Smooth muscle cell (in vitro differentiated cells): Measurements from ENCODE around the gene KDR. TPM values are rescaled to one million over a fixed set of nuclear protein-coding genes. Genes with fewer than 3 reads are reported as not detected.

Experiments used
- DNase-seq: peaks from one replicate; lab custom pipeline; 2025; ENCODE audit not compliant: unreplicated experiment; lab: John Stamatoyannopoulos, UW
- H2AFZ ChIP-seq: fragments of 200-600 bp; sonication (generic); 2 replicates; pipeline ENCODE4 v1.6.0; 2016; ENCODE audit warnings: antibody characterized with exemption, low read depth, mild to moderate bottlenecking
- H3F3A ChIP-seq: fragments of 200-600 bp; sonication (generic); 2 replicates; pipeline ENCODE4 v1.6.0; 2017; ENCODE audit warnings: antibody characterized with exemption, low read depth
- H3K27ac ChIP-seq: fragments of 200-600 bp; sonication (generic); 2 replicates; pipeline ENCODE4 v1.5.1; 2016; ENCODE audit warnings: low read depth, mild to moderate bottlenecking
- H3K27me3 ChIP-seq: fragments of 200-600 bp; sonication (generic); 2 replicates; pipeline ENCODE4 v1.6.1; 2016; ENCODE audit warnings: low read depth, mild to moderate bottlenecking
- H3K36me3 ChIP-seq: fragments of 200-600 bp; sonication (generic); 2 replicates; pipeline ENCODE4 v1.5.1; 2016; ENCODE audit warnings: low read depth
- H3K4me1 ChIP-seq: fragments of 200-600 bp; sonication (generic); 2 replicates; pipeline ENCODE4 v1.5.1; 2016; ENCODE audit warnings: low read depth
- H3K4me2 ChIP-seq: fragments of 200-600 bp; sonication (generic); 2 replicates; pipeline ENCODE4 v1.6.0; 2016; ENCODE audit warnings: mild to moderate bottlenecking
- H3K4me3 ChIP-seq: fragments of 200-600 bp; sonication (generic); 2 replicates; pipeline ENCODE4 v1.5.1; 2016; ENCODE audit warnings: mild to moderate bottlenecking
- H3K79me2 ChIP-seq: fragments of 200-600 bp; sonication (generic); 2 replicates; pipeline ENCODE4 v1.6.0; 2016; ENCODE audit warnings: low read depth, mild to moderate bottlenecking
- H3K9ac ChIP-seq: fragments of 200-600 bp; sonication (generic); 2 replicates; pipeline ENCODE4 v1.6.0; 2016; ENCODE audit warnings: low read depth
- H3K9me3 ChIP-seq: fragments of 200-600 bp; sonication (generic); replicated peaks from 2 replicates; pipeline ENCODE4 v1.5.1; 2016; ENCODE audit warnings: low read depth
- H4K20me1 ChIP-seq: fragments of 200-600 bp; sonication (generic); 2 replicates; pipeline ENCODE4 v1.6.0; 2016; ENCODE audit warnings: low read depth
- WGBS: methylation state at CpG from one replicate; pipeline ENCODE4 v1.1.7; 2016; ENCODE audit warnings: low lambda C conversion rate; 5-methylcytosine and 5-hydroxymethylcytosine counted together
- polyA plus RNA-seq: library from polyadenylated mRNA; unstranded; fragments of >200 nt; fragmentation: Nextera tagmentation; extraction: Ambion mirVana; gene quantifications from 2 replicates; pipeline ENCODE4 v1.2.1, GENCODE V29; 2016
- total RNA-seq: library from RNA; depleted of rRNA; stranded (reverse); fragments of >200 nt; gene quantifications from 2 replicates; pipeline ENCODE4 v1.2.3, GENCODE V29; 2014
- TF ChIP-seq, protein P1 (sequence below): fragments of 200-600 bp; sonication (generic); IDR thresholded peaks from 2 replicates; pipeline ENCODE4 v1.5.1; 2017; ENCODE audit warnings: borderline replicate concordance, mild to moderate bottlenecking, antibody characterized with exemption; ENCODE audit not compliant: insufficient read depth, poor library complexity, severe bottlenecking

KDR gene
- total and polyA plus RNA-seq, 2 experiments from 2014 or later: 27.7 to 56.3 TPM

GRCh38 chr4:55031158-55031557 is 94.2 kb downstream of the KDR start:
- no peak for DNase-seq
- H3K27ac ChIP-seq: no peak overlapping the region
- H3K79me2 ChIP-seq: no peaks in the 10 kb centered on the region
- TF ChIP-seq, protein P1, sequence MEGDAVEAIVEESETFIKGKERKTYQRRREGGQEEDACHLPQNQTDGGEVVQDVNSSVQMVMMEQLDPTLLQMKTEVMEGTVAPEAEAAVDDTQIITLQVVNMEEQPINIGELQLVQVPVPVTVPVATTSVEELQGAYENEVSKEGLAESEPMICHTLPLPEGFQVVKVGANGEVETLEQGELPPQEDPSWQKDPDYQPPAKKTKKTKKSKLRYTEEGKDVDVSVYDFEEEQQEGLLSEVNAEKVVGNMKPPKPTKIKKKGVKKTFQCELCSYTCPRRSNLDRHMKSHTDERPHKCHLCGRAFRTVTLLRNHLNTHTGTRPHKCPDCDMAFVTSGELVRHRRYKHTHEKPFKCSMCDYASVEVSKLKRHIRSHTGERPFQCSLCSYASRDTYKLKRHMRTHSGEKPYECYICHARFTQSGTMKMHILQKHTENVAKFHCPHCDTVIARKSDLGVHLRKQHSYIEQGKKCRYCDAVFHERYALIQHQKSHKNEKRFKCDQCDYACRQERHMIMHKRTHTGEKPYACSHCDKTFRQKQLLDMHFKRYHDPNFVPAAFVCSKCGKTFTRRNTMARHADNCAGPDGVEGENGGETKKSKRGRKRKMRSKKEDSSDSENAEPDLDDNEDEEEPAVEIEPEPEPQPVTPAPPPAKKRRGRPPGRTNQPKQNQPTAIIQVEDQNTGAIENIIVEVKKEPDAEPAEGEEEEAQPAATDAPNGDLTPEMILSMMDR: no peak
- no peaks in the 10 kb centered on the region for H3K36me3 ChIP-seq
- H3K4me3 ChIP-seq: no peak overlapping the region
- H3K4me1 ChIP-seq: peaks cover 35% of the 10 kb centered on the region
- no peak overlapping the region for H3K9ac ChIP-seq
- no peaks in the 10 kb centered on the region for H3K9me3 ChIP-seq
- H2AFZ ChIP-seq: no peak overlapping the region
- no peaks in the 10 kb centered on the region for H3K27me3 ChIP-seq
- H3K4me2 ChIP-seq: no peak overlapping the region
- 80% methylated on average over 5 of the region's 5 CpGs for WGBS
- H4K20me1 ChIP-seq: no peaks in the 10 kb centered on the region
- no peaks in the 10 kb centered on the region for H3F3A ChIP-seq

GRCh38 chr4:55030589-55030988 is 94.8 kb downstream of the KDR start:
- DNase-seq: no peak
- H2AFZ ChIP-seq: no peak overlapping the region
- no peaks in the 10 kb centered on the region for H3K27me3 ChIP-seq
- WGBS: 77% methylated on average over 1 of the region's 1 CpG
- no peak overlapping the region for H3K27ac ChIP-seq
- H3F3A ChIP-seq: no peaks in the 10 kb centered on the region
- TF ChIP-seq, protein P1: no peak
- H3K4me1 ChIP-seq: peaks cover 35% of the 10 kb centered on the region
- H3K9me3 ChIP-seq: no peaks in the 10 kb centered on the region
- no peak overlapping the region for H3K9ac ChIP-seq
- H3K4me2 ChIP-seq: no peak overlapping the region
- H3K79me2 ChIP-seq: no peaks in the 10 kb centered on the region
- no peaks in the 10 kb centered on the region for H4K20me1 ChIP-seq
- no peaks in the 10 kb centered on the region for H3K36me3 ChIP-seq
- H3K4me3 ChIP-seq: no peak overlapping the region

GRCh38 chr4:55029821-55030503 is 95.4 kb downstream of the KDR start:
- TF ChIP-seq, protein P1: no peak
- H3K36me3 ChIP-seq: no peaks in the 10 kb centered on the region
- H4K20me1 ChIP-seq: no peaks in the 10 kb centered on the region
- no peak overlapping the region for H3K4me3 ChIP-seq
- DNase-seq: no peak
- H3K27ac ChIP-seq: no peak overlapping the region
- no peak overlapping the region for H2AFZ ChIP-seq
- H3K4me2 ChIP-seq: no peak overlapping the region
- H3K27me3 ChIP-seq: no peaks in the 10 kb centered on the region
- no peaks in the 10 kb centered on the region for H3F3A ChIP-seq
- peaks cover 35% of the 10 kb centered on the region for H3K4me1 ChIP-seq
- no peaks in the 10 kb centered on the region for H3K9me3 ChIP-seq
- H3K9ac ChIP-seq: no peak overlapping the region
- H3K79me2 ChIP-seq: no peaks in the 10 kb centered on the region
- 90% methylated on average over 5 of the region's 5 CpGs for WGBS

DNA sequence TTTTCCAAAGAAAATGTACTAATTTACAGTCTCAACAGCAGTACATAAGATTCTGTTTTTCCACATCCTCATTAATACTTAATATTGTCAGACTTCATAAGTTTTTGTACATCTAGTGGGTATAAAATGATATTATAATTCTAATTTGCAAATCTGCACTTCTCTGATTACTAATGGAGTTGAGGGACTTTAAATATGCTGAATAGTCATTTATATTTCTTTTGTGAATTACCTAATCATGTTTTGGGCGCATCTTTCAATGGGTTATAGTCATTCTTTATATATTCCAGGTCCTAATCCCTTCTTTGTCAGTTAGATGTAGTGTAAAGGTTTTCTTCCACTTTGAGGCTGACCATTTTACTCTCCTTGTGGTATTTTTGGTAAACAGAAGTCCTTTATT is 96.1 kb downstream of the KDR start:
- no peak for DNase-seq
- TF ChIP-seq, protein P1: no peak
- H3F3A ChIP-seq: no peaks in the 10 kb centered on the region
- WGBS: 93% methylated on average over 1 of the region's 1 CpG
- H3K4me3 ChIP-seq: no peak overlapping the region
- H3K9ac ChIP-seq: no peak overlapping the region
- no peaks in the 10 kb centered on the region for H3K9me3 ChIP-seq
- H3K4me1 ChIP-seq: peaks cover 35% of the 10 kb centered on the region
- no peak overlapping the region for H3K27ac ChIP-seq
- no peaks in the 10 kb centered on the region for H4K20me1 ChIP-seq
- no peaks in the 10 kb centered on the region for H3K36me3 ChIP-seq
- no peak overlapping the region for H3K4me2 ChIP-seq
- no peaks in the 10 kb centered on the region for H3K27me3 ChIP-seq
- no peak overlapping the region for H2AFZ ChIP-seq
- no peaks in the 10 kb centered on the region for H3K79me2 ChIP-seq
